ENCODE measurements around the gene MDH2.

GRCh38 chr7:76040126-76040525, 7.8 kb upstream of the MDH2 start:
- TF ChIP-seq CTCF (IDR thresholded peaks at IDR 0.05; ENCODE audit: insufficient read depth, low read depth, low read length) (no peak), EZH2 (IDR thresholded peaks at IDR 0.05; ENCODE audit: insufficient read depth, low read length) (no peak)
